Ovary (tissue), 1 donor: ENCODE data around the gene SACM1L.

Source experiments
- EP300 ChIP-seq: sonication (generic); formaldehyde crosslinking; IDR thresholded peaks from one replicate; pipeline ENCODE4 v1.6.1; 2017; ENCODE audit warnings: antibody characterized with exemption
- POLR2A ChIP-seq: fragments of 450-650 bp; IDR thresholded peaks from one replicate; pipeline ENCODE4 v1.6.1; 2017; ENCODE audit warnings: antibody characterized with exemption, mild to moderate bottlenecking, moderate library complexity

GRCh38 chr3:45673273-45673672 lies 15.9 kb upstream of the SACM1L start:
- TF ChIP-seq EP300 (no peak), POLR2A (no peak)
